Superior temporal gyrus (tissue), 1 donor: Measurements from ENCODE around the gene FOXK2.
A peak's percentile ranks its signal among the peaks of the same experiment; 100 is the strongest.
"Not testable (repeated sequence)": the region's sequence is repeated elsewhere in the genome, so short reads cannot be mapped to it uniquely, and the experiment has no call there.

ENCODE experiments used
- DNase-seq: peaks from one replicate; pipeline ENCODE4 v3.0.0-alpha.2; 2016; ENCODE audit errors: extremely low spot score

FOXK2 gene

GRCh38 chr17:82495844-82496528 is 23.5 kb upstream of the FOXK2 start:
- DNase-seq: no peak

DNA sequence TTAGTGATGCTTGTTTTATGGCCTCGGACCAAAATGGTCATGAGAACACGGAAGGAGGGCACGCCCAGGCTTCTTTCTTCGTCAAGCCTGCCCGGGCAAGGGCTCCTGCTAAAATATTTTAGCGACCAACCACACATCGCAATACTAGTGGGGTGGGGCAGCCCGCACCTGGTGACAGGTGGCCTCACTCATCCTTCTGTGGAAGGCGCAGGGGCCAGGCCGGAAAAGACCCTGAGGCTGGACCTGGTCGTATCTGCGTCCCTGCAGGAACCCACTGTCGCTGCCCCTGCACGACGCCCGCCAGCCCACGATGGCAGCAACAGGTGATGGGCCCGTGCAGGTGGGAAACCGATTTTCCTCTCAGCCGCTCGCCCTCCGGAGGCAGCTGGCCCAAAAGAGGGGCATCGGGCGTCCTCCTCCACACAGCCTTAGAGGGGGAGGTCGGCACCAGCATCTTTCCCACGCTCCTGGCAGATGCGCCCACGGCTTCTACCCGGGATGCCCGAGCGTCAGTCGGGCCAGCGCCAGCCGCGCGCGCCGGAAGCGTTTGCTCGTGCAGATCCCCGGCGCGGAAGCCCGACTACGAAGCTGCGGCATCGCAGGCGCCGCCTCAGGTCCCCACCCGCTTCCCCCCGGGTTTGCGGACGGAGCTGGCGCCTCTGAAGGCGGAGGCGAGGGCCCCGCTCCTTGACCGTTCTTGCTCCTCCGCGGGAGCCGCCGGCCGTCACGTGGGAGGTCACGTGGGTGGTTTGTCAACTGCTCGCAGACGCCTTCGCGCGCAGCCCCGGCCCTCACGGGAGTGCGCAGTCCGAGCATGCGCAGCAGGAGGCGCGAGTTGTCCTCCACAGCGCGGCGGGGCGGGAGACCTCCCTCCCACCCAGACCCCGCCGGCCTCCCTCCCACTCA is 22.8 kb upstream of the FOXK2 start:
- DNase-seq: peak; percentile 96

GRCh38 chr17:82497483-82498405 is 21.8 kb upstream of the FOXK2 start:
- DNase-seq: peak; percentile 32

GRCh38 chr17:82502207-82502606 is 17.3 kb upstream of the FOXK2 start:
- no peak for DNase-seq

DNA sequence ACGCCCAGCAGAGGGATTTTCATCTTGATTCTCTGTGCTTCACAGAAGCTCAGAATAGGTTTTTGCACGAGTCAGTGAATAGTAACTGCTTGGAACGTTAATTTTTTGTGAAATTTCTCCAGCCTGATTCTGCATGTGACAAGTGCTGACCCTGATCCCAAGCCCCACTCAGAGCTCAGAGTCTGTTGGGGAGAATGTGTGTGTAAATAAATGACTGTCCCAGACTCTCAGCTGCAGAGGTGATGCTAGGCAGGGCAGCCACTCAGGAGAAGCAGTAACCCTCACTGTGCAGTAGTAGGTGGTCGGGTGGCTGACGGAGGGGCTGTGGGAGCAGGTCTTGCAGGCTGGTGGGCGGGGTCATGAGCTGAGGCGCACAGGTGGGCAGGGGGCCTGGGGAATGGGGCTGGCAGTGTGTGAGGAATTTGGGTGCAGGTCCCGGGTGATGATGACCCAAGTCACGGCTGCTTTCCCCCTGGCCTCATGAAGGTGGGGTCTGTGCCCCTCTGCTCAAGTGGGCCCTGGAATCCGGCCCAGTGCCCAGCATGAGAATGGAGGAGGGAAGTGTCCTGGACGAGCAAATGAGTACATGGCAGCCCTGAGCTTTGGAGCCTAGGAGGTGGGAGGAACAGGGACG is 16.3 kb upstream of the FOXK2 start:
- no peak for DNase-seq

DNA sequence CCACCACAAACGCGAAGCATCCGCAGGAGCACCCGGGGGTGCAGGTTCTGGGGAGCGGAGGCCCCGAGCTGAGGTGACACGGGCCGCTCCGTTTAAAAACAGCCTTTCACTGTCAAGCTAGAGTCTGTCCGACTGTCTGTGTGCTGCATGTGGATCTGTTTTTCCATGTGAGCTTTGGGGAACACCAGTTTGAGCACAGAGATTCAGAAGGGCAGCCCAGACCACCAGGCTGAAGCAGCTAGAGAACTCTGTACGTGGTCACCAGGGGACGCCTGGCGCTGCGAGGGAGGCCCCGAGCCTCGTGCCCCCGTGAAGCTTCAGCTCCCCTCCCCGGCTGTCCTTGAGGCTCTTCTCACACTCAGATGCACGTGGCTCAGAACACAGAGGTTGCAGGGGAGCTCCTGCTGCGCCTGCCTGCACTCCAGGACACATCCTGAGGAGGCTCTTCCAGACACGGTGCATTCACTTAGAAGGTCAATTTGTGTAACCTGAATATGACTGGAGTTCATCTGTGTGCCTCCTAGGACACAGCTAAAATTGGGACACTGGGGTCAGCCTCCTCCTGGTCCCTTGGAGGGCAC is 15.7 kb upstream of the FOXK2 start:
- DNase-seq: no peak

- DNase-seq: no peak
Measured at GRCh38 chr17:82505296-82505695, 14.2 kb upstream of the FOXK2 start.

GRCh38 chr17:82506402-82506801 is 13.1 kb upstream of the FOXK2 start:
- DNase-seq: not testable (repeated sequence)

GRCh38 chr17:82507631-82508175 is 11.8 kb upstream of the FOXK2 start:
- no peak for DNase-seq

GRCh38 chr17:82511642-82512041 is 7.9 kb upstream of the FOXK2 start:
- not testable (repeated sequence) for DNase-seq

DNA sequence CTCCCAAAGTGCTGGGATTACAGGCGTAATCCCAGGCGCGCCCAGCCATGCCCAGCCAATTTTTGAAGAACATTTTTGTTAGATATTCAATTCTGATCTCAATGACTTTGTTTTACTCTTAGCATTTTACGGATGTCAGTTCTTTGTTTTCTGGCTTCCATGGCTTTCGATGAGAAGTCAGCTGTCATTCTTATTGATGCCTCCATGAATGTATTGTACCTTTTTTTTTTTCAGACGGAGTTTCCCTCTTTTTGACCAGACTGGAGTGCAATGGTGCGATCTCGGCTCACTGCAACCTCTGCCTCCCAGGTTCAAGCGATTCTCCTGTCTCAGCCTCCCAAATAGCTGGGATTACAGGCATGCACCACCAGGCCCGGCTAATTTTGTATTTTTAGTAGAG is 5.7 kb upstream of the FOXK2 start:
- DNase-seq: not testable (repeated sequence)

DNA sequence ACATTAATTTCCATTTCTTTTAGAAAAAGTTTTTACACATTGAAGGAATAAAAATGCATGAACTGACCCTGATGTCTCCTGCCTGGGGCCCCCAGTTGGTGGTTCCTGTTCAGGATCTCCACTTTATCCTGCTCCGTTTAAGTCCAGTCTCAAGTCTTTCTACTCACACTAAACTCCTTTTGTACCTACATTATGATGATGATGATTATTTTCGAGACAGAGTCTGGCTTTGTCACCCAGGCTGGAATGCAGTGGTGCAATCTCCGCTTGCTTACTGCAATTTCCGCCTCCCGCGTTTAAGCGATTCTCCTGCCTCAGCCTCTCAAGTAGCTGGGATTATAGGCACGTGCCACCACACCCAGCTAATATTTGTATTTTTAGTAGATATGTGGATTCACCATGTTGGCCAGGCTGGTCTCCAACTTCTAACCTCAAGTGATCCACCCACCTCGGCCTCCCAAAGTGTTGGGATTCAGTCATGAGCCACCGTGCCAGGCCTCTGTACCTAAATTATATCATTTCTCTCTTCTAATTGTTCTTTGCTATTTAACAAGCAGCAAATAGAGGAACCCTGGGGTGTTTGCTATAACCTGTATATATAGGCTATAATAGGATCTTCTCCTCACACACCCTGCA is 2.2 kb upstream of the FOXK2 start:
- DNase-seq: no peak

DNA sequence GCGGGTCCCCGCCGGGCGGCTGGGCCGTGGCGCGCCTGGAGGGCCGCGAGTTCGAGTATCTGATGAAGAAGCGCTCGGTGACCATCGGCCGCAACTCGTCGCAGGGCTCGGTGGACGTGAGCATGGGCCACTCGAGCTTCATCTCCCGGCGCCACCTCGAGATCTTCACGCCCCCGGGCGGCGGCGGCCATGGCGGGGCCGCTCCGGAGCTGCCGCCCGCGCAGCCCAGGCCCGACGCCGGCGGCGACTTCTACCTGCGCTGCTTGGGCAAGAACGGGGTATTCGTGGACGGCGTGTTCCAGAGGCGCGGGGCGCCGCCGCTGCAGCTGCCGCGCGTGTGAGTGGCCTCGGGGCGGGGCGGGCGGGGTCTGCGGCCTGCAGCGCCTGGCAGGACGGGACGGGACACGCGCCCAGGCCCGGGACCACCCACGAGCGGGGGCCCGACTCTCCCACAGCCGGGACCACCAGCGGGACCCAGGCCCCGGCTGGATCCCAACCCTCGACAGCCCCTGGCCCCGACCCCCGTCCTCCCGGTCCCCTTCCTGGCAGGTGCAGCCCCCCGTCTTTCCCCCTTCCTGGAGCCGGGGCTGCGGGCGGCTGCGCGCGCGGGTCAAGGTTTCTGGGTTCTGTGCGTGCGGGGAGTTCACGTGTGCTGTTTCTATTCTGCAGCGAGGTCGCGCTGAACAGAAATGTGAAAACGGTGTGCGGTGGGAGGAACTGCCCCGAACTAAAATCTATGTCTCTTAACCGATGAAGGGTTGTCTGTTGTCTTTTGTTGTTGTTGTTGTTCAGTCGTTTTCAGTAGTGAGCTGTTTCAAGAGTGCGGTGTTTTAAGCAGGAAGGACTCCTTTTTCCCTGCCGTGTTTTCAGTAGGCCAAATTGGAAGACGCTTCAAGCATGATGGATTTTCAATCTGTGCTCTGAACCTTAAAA is 705 bp downstream of the FOXK2 start:
- DNase-seq: peak; percentile 48

DNA sequence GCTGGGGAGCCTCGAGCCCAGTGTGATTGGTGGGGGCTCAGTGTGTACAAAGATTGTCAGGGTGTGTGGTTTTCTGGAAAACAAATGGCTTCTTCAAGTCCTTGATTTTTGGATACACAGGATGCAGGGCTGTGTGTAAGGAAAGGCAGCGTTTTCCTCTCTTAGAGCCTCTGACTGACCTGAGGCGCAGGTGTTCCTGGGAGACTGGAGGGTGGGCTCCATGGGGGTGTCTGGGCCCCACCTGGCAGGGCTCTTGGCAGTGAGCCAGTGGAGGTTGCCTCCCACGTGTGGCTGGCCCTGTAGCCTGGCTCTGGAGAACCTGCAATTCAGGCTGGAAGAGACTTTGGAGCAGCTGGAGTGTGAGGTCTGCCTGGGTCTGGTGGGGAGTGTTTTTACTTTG is 5.0 kb downstream of the FOXK2 start:
- no peak for DNase-seq

DNA sequence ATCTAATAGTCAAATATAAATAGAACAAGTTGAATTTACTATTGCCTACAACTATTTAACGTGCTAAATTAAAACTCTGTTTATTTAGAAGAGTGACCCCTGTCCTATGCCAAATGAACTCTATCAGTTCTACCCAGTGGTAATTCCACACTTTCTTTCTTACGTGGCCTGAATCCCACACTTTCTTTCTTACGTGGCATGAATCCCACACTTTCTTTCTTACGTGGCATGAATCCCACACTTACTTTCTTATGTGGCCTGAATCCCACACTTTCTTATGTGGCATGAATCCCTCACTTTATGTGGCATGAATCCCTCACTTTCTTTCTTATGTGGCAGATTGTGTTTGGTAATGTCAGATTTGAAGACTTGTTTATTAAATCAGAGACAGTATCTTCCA is 6.2 kb downstream of the FOXK2 start:
- DNase-seq: no peak

DNA sequence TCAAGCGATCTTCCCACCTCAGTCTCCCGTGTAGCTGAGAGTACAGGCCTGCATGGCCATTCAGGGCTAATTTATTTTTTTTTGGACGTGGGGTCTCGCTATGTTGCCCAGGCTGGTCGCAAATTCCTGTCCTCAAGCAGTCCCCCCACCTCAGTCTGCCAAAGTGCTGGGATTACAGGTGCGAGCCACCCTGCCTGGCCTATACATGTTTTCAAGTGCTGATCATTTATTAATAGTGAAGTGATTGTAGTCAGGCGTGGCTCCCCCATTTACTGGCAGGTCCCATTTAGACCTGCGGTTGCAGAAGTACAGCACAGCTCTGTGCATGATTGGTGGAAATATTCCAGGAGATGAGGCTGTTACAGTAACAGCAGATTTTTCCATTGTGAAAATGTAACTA is 8.4 kb downstream of the FOXK2 start:
- DNase-seq: peak; percentile 48

- peak; percentile 86 for DNase-seq
Measured at GRCh38 chr17:82528484-82529265, 9.1 kb downstream of the FOXK2 start.

- no peak for DNase-seq
Measured at GRCh38 chr17:82529914-82530300, 10.4 kb downstream of the FOXK2 start.
